Subcutaneous adipose tissue (tissue), 4 donors: ENCODE results near the gene USH2A. TPM values are rescaled to one million over a fixed set of nuclear protein-coding genes. Genes with fewer than 3 reads are reported as not detected.

Source experiments
- total RNA-seq, 4 donors: library from RNA; depleted of rRNA; stranded (reverse); fragments of >200 nt; gene quantifications; one replicate each; pipeline ENCODE4 v1.1.0, GENCODE V29; 2016
- TF ChIP-seq, protein P1 (sequence below): fragments of 450-650 bp; IDR thresholded peaks from one replicate; pipeline ENCODE4 v1.5.1; 2016; ENCODE audit warnings: low read depth, mild to moderate bottlenecking, control low read depth, antibody characterized with exemption, moderate library complexity

The USH2A gene
- total RNA-seq, 4 donors from 2014 or later, result under 0.01 TPM; not detected in 3

DNA sequence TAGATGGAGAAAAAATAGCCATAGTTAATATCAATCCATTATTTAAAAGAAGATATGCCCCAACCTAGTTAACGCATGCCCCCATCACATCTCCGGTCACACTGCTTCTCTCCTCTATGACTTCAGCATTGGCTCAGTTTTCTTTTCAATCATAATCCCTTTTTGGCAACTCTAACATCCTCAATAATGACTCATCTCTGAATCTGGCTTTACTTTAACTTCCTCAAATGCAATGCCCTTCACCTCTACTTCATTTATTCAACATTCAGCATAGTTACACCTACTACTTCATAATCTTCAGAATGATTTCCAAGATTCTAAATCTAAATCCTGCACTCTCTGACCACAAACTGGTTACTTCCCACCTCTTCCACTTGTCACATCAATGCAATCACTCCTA, 417.3 kb downstream of the USH2A start:
- TF ChIP-seq, protein P1, sequence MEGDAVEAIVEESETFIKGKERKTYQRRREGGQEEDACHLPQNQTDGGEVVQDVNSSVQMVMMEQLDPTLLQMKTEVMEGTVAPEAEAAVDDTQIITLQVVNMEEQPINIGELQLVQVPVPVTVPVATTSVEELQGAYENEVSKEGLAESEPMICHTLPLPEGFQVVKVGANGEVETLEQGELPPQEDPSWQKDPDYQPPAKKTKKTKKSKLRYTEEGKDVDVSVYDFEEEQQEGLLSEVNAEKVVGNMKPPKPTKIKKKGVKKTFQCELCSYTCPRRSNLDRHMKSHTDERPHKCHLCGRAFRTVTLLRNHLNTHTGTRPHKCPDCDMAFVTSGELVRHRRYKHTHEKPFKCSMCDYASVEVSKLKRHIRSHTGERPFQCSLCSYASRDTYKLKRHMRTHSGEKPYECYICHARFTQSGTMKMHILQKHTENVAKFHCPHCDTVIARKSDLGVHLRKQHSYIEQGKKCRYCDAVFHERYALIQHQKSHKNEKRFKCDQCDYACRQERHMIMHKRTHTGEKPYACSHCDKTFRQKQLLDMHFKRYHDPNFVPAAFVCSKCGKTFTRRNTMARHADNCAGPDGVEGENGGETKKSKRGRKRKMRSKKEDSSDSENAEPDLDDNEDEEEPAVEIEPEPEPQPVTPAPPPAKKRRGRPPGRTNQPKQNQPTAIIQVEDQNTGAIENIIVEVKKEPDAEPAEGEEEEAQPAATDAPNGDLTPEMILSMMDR, result no peak

DNA sequence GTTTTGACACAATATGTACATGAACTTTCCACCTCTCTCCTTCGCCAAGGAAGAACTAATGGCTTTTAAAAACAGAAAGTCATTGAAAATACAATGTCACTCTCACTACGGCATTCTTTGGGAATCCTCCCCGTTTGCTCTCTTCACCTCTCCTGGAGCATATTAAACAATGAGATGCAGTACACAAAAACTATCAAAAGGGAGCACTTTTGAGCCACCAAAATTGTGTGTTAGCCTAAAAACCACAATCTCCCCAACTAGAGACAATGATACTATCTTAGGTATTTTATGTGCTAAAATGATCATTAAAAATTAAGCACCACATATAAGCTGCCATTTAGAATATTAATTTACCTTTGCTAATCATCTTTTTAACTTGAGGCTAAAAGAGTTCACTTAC, 430.6 kb downstream of the USH2A start:
- TF ChIP-seq, protein P1, result no peak

DNA sequence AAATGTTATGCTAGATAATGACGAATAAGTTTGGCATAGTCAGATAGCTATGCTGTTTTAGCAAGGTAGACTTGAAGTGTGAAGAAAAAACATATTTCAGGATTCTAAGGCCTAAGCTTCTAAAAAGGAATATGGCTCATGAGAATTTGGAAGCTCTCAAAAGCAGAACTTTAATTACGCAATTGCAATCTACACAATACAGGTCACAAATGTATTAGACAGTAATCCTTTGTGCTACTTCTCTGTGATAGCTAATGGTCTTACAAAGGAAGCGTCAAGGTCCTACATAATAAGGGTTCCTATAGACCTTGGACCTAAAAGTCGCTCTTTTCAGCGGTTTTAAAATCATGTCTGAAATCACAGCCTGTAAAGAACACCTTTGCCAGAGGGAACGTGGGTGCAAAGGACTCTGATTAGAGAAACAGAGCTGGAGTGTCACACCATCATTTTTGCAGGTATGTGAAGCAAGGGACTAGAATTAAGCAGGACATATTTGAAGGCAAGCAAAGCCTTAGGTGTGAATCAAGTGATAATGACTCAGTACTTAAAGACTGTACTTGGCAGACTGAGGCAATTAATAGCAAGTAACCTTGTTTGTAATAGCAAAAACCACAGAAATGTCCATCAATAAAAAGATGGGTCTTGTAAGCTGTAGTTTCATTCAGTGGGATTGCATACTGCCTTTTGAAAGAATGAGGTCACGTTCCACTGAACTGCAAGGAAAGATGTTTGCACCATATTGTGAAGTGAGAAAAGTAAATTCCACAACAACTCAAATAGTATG, 436.0 kb downstream of the USH2A start:
- TF ChIP-seq, protein P1, result no peak

DNA sequence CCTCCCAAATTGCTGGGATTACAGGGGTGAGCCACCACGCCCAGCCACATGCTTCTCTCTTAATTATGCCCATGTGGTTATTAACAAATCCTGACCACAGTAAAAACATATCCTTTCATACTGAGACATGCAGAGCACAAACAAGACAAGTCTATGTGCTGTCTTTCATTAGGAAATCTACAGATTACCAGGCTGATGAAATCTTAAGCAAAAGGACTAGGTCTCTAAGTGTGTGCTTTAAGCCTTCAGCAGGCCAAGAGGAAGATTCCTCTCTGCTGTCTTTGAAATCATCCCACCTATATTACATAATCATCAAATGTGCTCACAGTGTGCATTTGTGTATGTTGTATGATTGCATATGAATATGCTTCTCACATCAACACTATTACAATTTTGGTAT, 436.8 kb downstream of the USH2A start:
- TF ChIP-seq, protein P1, result no peak

DNA sequence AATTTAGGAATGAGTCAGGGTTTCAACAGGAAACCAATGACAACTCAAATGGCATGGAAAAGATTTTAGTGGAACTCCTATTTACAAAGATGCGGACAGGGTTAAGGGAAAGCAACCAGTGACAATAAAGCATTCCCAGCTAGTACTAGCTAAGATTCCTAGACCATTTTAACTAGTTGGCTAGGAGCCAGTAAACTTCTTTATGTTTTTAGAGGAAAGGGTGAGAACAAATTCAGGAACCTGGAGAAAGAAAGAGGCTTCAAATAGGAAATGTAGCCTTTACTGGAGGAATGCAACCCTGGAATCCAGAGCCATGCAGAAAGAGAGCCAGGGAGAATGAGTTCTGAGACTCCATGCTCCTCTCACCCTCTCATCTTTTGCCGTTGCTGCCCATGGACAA, 439.6 kb downstream of the USH2A start:
- TF ChIP-seq, protein P1, result no peak

DNA sequence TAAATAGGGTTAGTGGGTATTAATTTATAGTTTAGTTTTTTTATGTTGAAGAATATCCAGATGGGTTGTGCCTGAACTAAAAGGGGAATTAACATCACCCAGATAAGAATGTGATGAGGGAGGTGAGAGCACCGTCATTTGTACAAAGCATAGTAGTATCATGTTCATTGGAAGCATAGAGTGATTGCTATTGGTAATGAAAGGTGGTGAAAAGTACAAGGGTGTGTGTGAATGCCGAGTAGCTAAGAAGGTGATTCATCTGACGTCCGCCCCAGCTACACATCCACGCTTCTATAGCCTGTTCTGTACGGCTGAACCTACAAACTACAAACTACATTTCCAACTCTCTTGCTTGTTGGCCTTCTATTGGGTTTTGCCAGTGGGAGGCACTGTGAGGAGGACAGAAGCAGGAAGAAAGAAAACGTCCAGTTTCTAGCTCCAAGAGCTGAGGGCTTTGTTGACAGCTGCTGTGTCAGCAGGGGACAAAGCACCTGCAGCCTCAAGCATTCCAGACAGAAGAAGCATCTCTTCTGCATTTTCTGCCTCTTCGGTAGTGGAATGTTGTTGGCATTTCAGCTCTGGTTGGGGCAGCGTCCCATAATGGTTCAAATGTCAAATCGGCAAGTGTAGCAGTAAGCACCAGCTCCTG, 451.3 kb downstream of the USH2A start:
- TF ChIP-seq, protein P1, result no peak

DNA sequence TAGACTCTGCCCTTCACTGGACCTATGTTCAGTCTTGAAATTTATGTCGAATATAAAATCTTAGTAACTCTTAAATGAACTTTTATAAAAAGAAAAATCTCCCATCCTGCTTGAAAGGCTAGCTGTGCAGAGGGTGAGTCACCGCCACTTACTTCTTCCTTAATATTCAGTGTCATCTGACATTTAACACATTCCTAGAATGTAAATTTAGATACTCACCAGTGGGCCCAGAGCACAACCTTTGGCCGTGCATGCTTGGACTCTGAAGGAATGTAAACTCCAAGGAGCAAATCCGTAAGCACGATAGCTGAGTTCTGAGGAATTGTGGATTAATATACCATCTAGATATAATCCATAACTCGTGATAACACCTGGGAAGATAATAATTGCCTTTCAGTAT, 452.8 kb downstream of the USH2A start:
- TF ChIP-seq, protein P1, result no peak
